ENCODE results near the gene ACOT9. TPM values are rescaled to one million over a fixed set of nuclear protein-coding genes. Genes with fewer than 3 reads are reported as not detected.

ACOT9 gene
- total RNA-seq, 1 donor from 2014 or later: 59.6 TPM

GRCh38 chrX:23659339-23659738, 83.7 kb downstream of the ACOT9 start:
- no peaks in the 10 kb centered on the region for H3K79me2 ChIP-seq (ENCODE audit: insufficient read depth, low read length)
- no peaks in the 10 kb centered on the region for H4K20me1 ChIP-seq (ENCODE audit: insufficient read depth, low read length)
- H3K4me3 Mint-ChIP-seq (ENCODE audit: unreplicated experiment): no peak overlapping the region
- peaks cover 3% of the 10 kb centered on the region for H3K4me1 ChIP-seq (ENCODE audit: insufficient read depth, low read length)
- no peak for FAIRE-seq
- no peak for DNase-seq (ENCODE audit: low read depth)
- TF ChIP-seq CTCF (IDR thresholded peaks at IDR 0.05; ENCODE audit: insufficient read depth, low read depth, low read length) (no peak), EZH2 (IDR thresholded peaks at IDR 0.05; ENCODE audit: insufficient read depth, low read length) (no peak)
- no peak overlapping the region for H3K4me2 ChIP-seq (ENCODE audit: low read length)
- no peak overlapping the region for H3K9ac ChIP-seq (ENCODE audit: low read length)
- H3K27ac Mint-ChIP-seq (ENCODE audit: unreplicated experiment): no peak overlapping the region
- H3K27me3 Mint-ChIP-seq (ENCODE audit: low read depth, unreplicated experiment): no peaks in the 10 kb centered on the region
- no peak overlapping the region for H3K4me3 ChIP-seq (ENCODE audit: insufficient read depth, low read depth, low read length)
- no peak overlapping the region for H3K27ac ChIP-seq (ENCODE audit: low read depth, low read length)
- no peaks in the 10 kb centered on the region for H3K36me3 ChIP-seq (ENCODE audit: insufficient read depth, low read length)
- no peak overlapping the region for H2AFZ ChIP-seq (ENCODE audit: low read depth, low read length)
- H3K27me3 ChIP-seq (ENCODE audit: insufficient read depth, low read length): no peaks in the 10 kb centered on the region
- no peaks in the 10 kb centered on the region for H3K36me3 Mint-ChIP-seq (ENCODE audit: low read depth, unreplicated experiment)
- H3K9me3 Mint-ChIP-seq (ENCODE audit: unreplicated experiment): no peaks in the 10 kb centered on the region
- peaks cover 8% of the 10 kb centered on the region for H3K4me1 Mint-ChIP-seq (ENCODE audit: low read depth, unreplicated experiment)
- H3K9me3 ChIP-seq (ENCODE audit: insufficient read depth, low read depth, low read length): no peaks in the 10 kb centered on the region

DNA sequence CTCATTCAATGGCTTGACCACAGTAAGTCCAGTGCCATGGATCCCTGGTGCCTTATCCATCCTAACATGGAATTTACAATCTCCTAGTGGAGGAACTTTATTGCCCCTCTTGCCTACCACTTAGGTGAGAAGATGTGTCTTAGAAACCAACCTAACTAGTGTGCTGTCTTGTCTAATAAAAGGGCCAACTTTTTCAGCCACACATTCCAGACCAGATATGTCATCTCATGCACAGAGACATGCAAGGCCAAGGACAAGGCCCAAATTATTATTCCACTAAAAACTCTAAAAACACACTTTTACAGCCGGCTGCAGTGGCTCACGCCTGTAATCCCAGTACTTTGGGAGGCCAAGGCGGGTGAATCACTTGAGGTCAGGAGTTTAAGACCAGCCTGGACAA, 86.4 kb downstream of the ACOT9 start:
- Histone ChIP-seq H2AFZ (ENCODE audit: low read depth, low read length) (no peak overlapping the region), H3K36me3 (ENCODE audit: insufficient read depth, low read length) (no peaks in the 10 kb centered on the region), H3K79me2 (ENCODE audit: insufficient read depth, low read length) (no peaks in the 10 kb centered on the region), H3K4me3 (ENCODE audit: insufficient read depth, low read depth, low read length) (no peak overlapping the region), H3K4me2 (ENCODE audit: low read length) (no peak overlapping the region), H3K4me1 (ENCODE audit: insufficient read depth, low read length) (peaks cover 3% of the 10 kb centered on the region), H3K27me3 (ENCODE audit: insufficient read depth, low read length) (no peaks in the 10 kb centered on the region), H3K9ac (ENCODE audit: low read length) (no peak overlapping the region), H3K9me3 (ENCODE audit: insufficient read depth, low read depth, low read length) (no peaks in the 10 kb centered on the region), H3K27ac (ENCODE audit: low read depth, low read length) (no peak overlapping the region), H4K20me1 (ENCODE audit: insufficient read depth, low read length) (no peaks in the 10 kb centered on the region)
- Mint-ChIP-seq H3K9me3 (ENCODE audit: unreplicated experiment) (no peaks in the 10 kb centered on the region), H3K4me3 (ENCODE audit: unreplicated experiment) (no peak overlapping the region), H3K36me3 (ENCODE audit: low read depth, unreplicated experiment) (no peaks in the 10 kb centered on the region), H3K27me3 (ENCODE audit: low read depth, unreplicated experiment) (no peaks in the 10 kb centered on the region), H3K4me1 (ENCODE audit: low read depth, unreplicated experiment) (peaks cover 8% of the 10 kb centered on the region), H3K27ac (ENCODE audit: unreplicated experiment) (no peak overlapping the region)
- DNase-seq (ENCODE audit: low read depth) (peak; percentile 12), FAIRE-seq (no peak)
- no peak for TF ChIP-seq EZH2 (IDR thresholded peaks at IDR 0.05; ENCODE audit: insufficient read depth, low read length)
- TF ChIP-seq CTCF (IDR thresholded peaks at IDR 0.05; ENCODE audit: insufficient read depth, low read depth, low read length): no peak

- H3K9me3 ChIP-seq (ENCODE audit: insufficient read depth, low read depth, low read length): no peaks in the 10 kb centered on the region
- no peak overlapping the region for H3K4me2 ChIP-seq (ENCODE audit: low read length)
- no peaks in the 10 kb centered on the region for H3K36me3 ChIP-seq (ENCODE audit: insufficient read depth, low read length)
- Mint-ChIP-seq H3K4me3 (ENCODE audit: unreplicated experiment) (no peak overlapping the region), H3K27ac (ENCODE audit: unreplicated experiment) (no peak overlapping the region), H3K36me3 (ENCODE audit: low read depth, unreplicated experiment) (no peaks in the 10 kb centered on the region), H3K27me3 (ENCODE audit: low read depth, unreplicated experiment) (no peaks in the 10 kb centered on the region), H3K4me1 (ENCODE audit: low read depth, unreplicated experiment) (peaks cover 8% of the 10 kb centered on the region), H3K9me3 (ENCODE audit: unreplicated experiment) (no peaks in the 10 kb centered on the region)
- FAIRE-seq (no peak), DNase-seq (ENCODE audit: low read depth) (no peak)
- H3K9ac ChIP-seq (ENCODE audit: low read length): no peak overlapping the region
- H2AFZ ChIP-seq (ENCODE audit: low read depth, low read length): no peak overlapping the region
- H3K27ac ChIP-seq (ENCODE audit: low read depth, low read length): no peak overlapping the region
- no peak for TF ChIP-seq EZH2 (IDR thresholded peaks at IDR 0.05; ENCODE audit: insufficient read depth, low read length)
- TF ChIP-seq CTCF (IDR thresholded peaks at IDR 0.05; ENCODE audit: insufficient read depth, low read depth, low read length): no peak
- H3K79me2 ChIP-seq (ENCODE audit: insufficient read depth, low read length): no peaks in the 10 kb centered on the region
- no peaks in the 10 kb centered on the region for H4K20me1 ChIP-seq (ENCODE audit: insufficient read depth, low read length)
- peaks cover 3% of the 10 kb centered on the region for H3K4me1 ChIP-seq (ENCODE audit: insufficient read depth, low read length)
- no peak overlapping the region for H3K4me3 ChIP-seq (ENCODE audit: insufficient read depth, low read depth, low read length)
- no peaks in the 10 kb centered on the region for H3K27me3 ChIP-seq (ENCODE audit: insufficient read depth, low read length)
Observed at GRCh38 chrX:23656091-23656490, 87.0 kb downstream of the ACOT9 start.

Other genes with a start within 250 kb of the ACOT9 start
- gene PRDX4, start 75.8 kb downstream of the ACOT9 start, total RNA-seq: 221 and 244 TPM in 2 replicates
- gene SAT1, start 39.9 kb upstream of the ACOT9 start, total RNA-seq: 202 and 224 TPM in 2 replicates
- gene APOO, start 164.7 kb upstream of the ACOT9 start, total RNA-seq: 26.5 and 34.6 TPM in 2 replicates
- not detected in 2 replicates for gene CXorf58, start 164.7 kb upstream of the ACOT9 start, total RNA-seq

Data from astrocyte (in vitro differentiated cells and primary cell).